Mesenchymal stem cell (in vitro differentiated cells and primary cell): ENCODE results near the gene PRPS1. TPM values are rescaled to one million over a fixed set of nuclear protein-coding genes. Genes with fewer than 3 reads are reported as not detected.
A peak's percentile ranks its signal among the peaks of the same experiment; 100 is the strongest.

Source experiments
- DNase-seq: peaks from one replicate; pipeline ENCODE4 v3.0.0-alpha.2; 2013
- H2AFZ ChIP-seq: one replicate; pipeline ENCODE4 v1.6.1; 2013; ENCODE audit warnings: low read depth, mild to moderate bottlenecking, control low read depth, inconsistent platforms, low read length, moderate library complexity
- H2AK5ac ChIP-seq: 2 replicates; pipeline ENCODE4 v1.6.1; 2013; ENCODE audit warnings: low read length, moderate library complexity, mild to moderate bottlenecking, inconsistent platforms; ENCODE audit not compliant: severe bottlenecking
- H2BK120ac ChIP-seq: one replicate; pipeline ENCODE4 v1.6.1; 2013; ENCODE audit warnings: low read depth, mild to moderate bottlenecking, inconsistent platforms, low read length, moderate library complexity
- H2BK12ac ChIP-seq, 2 experiments: one replicate each; pipeline ENCODE4 v1.6.1; 2013; ENCODE audit warnings: inconsistent platforms in 2 of 2, low read length in 2 of 2, mild to moderate bottlenecking in 2 of 2, moderate library complexity in 2 of 2, control low read depth in 1 of 2
- H2BK15ac ChIP-seq: one replicate; pipeline ENCODE4 v1.6.1; 2013; ENCODE audit warnings: mild to moderate bottlenecking, low read depth, inconsistent platforms; ENCODE audit not compliant: poor library complexity, severe bottlenecking
- H2BK5ac ChIP-seq: 2 replicates; pipeline ENCODE4 v1.6.1; 2013; ENCODE audit warnings: low read depth, mild to moderate bottlenecking, low read length, control low read depth, inconsistent platforms; ENCODE audit not compliant: poor library complexity, severe bottlenecking
- H3K14ac ChIP-seq, 2 experiments: one replicate each; pipeline ENCODE4 v1.6.1; 2013; ENCODE audit warnings: inconsistent platforms in 2 of 2, low read length in 2 of 2, control low read depth in 1 of 2, mild to moderate bottlenecking in 1 of 2, moderate library complexity in 1 of 2
- H3K18ac ChIP-seq, 2 experiments: one replicate each; pipeline ENCODE4 v1.6.1; 2013; ENCODE audit warnings: inconsistent platforms in 2 of 2, low read length in 2 of 2, control low read depth in 1 of 2, low read depth in 1 of 2, mild to moderate bottlenecking in 1 of 2
- H3K23ac ChIP-seq, 2 experiments: one replicate each; pipeline ENCODE4 v1.6.1; 2013; ENCODE audit warnings: inconsistent platforms in 2 of 2, low read length in 2 of 2, mild to moderate bottlenecking in 2 of 2, moderate library complexity in 2 of 2, control low read depth in 1 of 2
- H3K27ac ChIP-seq: 2 replicates; pipeline ENCODE4 v1.5.1; 2013; ENCODE audit warnings: mild to moderate bottlenecking, moderate library complexity, low read length, control low read depth, inconsistent platforms; ENCODE audit not compliant: poor library complexity, severe bottlenecking
- H3K27me3 ChIP-seq, 2 experiments: 2 replicates each; pipeline versions ENCODE4 v1.6.1 to v1.7.0; 2013; ENCODE audit warnings: low read length in 2 of 2, mild to moderate bottlenecking in 2 of 2, moderate library complexity in 2 of 2, control low read depth in 1 of 2, inconsistent platforms in 1 of 2; ENCODE audit not compliant: control insufficient read depth in 1 of 2, insufficient read depth in 1 of 2
- H3K36me3 ChIP-seq, 2 experiments: 2 replicates each; pipeline versions ENCODE4 v1.6.1 to v1.7.0; 2013; ENCODE audit warnings: low read length in 2 of 2, control low read depth in 1 of 2, inconsistent platforms in 1 of 2, low read depth in 1 of 2, mild to moderate bottlenecking in 1 of 2; ENCODE audit not compliant: insufficient read depth in 2 of 2, control insufficient read depth in 1 of 2
- H3K4ac ChIP-seq, 2 experiments: one replicate each; pipeline ENCODE4 v1.6.1; 2013; ENCODE audit warnings: inconsistent platforms in 2 of 2, low read length in 2 of 2, mild to moderate bottlenecking in 2 of 2, moderate library complexity in 2 of 2, control low read depth in 1 of 2, low read depth in 1 of 2
- H3K4me1 ChIP-seq: 2 replicates; pipeline ENCODE4 v1.6.1; 2013; ENCODE audit warnings: low read depth, low read length, control low read depth; ENCODE audit not compliant: control insufficient read depth, insufficient read depth
- H3K4me2 ChIP-seq: 2 replicates; pipeline ENCODE4 v1.6.1; 2013; ENCODE audit warnings: low read length, mild to moderate bottlenecking, inconsistent platforms; ENCODE audit not compliant: poor library complexity, severe bottlenecking
- H3K4me3 ChIP-seq, 2 experiments: 2 replicates each; pipeline versions ENCODE4 v1.5.1 to v1.7.0; 2013; ENCODE audit warnings: low read length in 2 of 2, mild to moderate bottlenecking in 2 of 2, control low read depth in 1 of 2, low read depth in 1 of 2; ENCODE audit not compliant: insufficient read depth in 1 of 2
- H3K79me1 ChIP-seq: replicated peaks from 2 replicates; pipeline ENCODE4 v1.6.1; 2013; ENCODE audit warnings: mild to moderate bottlenecking, control low read depth, low read length, inconsistent platforms; ENCODE audit not compliant: poor library complexity, severe bottlenecking
- H3K9ac ChIP-seq: 2 replicates; pipeline ENCODE4 v1.7.0; 2013; ENCODE audit warnings: mild to moderate bottlenecking, low read length, moderate library complexity
- H3K9me3 ChIP-seq: 2 replicates; pipeline ENCODE4 v1.7.0; 2013; ENCODE audit warnings: mild to moderate bottlenecking, low read length; ENCODE audit not compliant: control insufficient read depth
- H4K8ac ChIP-seq: one replicate; pipeline ENCODE4 v1.6.1; 2013; ENCODE audit warnings: inconsistent platforms, mild to moderate bottlenecking, low read length, moderate library complexity
- H4K91ac ChIP-seq: one replicate; pipeline ENCODE4 v1.6.1; 2013; ENCODE audit warnings: mild to moderate bottlenecking, low read length, inconsistent platforms
- WGBS: methylation state at CpG from one replicate; pipeline ENCODE4 v1.1.7; 2013; ENCODE audit warnings: mixed read lengths; 5-methylcytosine and 5-hydroxymethylcytosine counted together
- polyA plus RNA-seq, 2 experiments: library from polyadenylated mRNA; stranded (reverse); fragments of 200-250 nt; gene quantifications; one replicate each; pipeline ENCODE4 v1.2.3, GENCODE V29; 2013

PRPS1 gene
- 31.3 TPM for polyA plus RNA-seq (2013, experiment 1 of 2)
- polyA plus RNA-seq (2013, experiment 2 of 2), result 32.9 TPM

DNA sequence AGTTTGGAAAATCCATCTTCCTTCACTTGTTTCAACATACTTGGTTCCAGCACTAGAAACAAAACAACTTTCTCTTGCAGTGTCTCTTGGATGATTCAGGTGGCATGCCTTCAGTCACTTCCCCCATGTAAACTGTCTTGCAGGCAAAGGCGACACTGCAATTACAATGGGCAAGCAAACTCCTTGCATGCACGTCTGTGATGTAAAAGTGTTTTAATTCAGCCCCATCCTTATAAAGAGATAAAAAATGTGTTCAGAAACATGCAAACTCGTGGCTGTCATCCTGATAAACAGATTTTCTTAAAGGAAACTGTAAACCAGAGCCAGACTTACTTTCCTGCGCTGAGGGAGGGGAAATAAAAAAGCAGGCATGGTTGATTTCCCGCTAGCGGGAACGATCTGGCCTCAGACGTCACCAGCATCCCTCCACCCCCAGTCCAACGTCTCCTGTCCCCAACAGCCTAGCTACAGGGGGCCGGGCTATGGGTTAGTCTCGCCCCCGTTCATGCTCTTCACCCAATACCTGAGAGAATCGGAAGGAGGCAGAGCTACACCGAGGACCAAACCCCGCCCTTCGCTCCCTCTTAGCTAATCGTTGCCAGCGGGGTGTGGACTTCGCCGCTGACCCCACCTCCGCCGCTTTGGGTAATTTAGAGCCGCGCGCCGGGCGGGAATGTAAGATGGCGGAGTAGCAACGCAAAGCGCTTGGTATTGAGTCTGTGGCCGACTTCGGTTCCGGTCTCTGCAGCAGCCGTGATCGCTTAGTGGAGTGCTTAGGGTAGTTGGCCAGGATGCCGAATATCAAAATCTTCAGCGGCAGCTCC is at the start of gene PRPS1:
PRPS1 (plus strand) TSS at position 673 of the 824 bp plus-strand sequence; CDS start at position 792, 119 bp downstream.
- no peak within 1 kb of the TSS for H2AK5ac ChIP-seq
- H2BK5ac ChIP-seq, result peak within 1 kb of the TSS; percentile 31
- H3K14ac ChIP-seq, result no peak within 1 kb of the TSS
- H3K9ac ChIP-seq, result peak within 1 kb of the TSS; percentile 87
- H2BK12ac ChIP-seq, result no peak within 1 kb of the TSS
- no peak within 1 kb of the TSS for H2BK15ac ChIP-seq
- H3K23ac ChIP-seq, result no peak within 1 kb of the TSS
- no peaks in the 10 kb centered on the region for H3K4me1 ChIP-seq
- H4K8ac ChIP-seq, result no peak within 1 kb of the TSS
- H3K36me3 ChIP-seq, result no peaks in the 10 kb centered on the region
- peak; percentile 96 for DNase-seq
- peak within 1 kb of the TSS; percentile 82 to 90 for H3K4me3 ChIP-seq
- H2AFZ ChIP-seq, result peak within 1 kb of the TSS; percentile 85
- peak within 1 kb of the TSS; percentile 69 for H3K27ac ChIP-seq
- H4K91ac ChIP-seq, result no peak within 1 kb of the TSS
- no peaks in the 10 kb centered on the region for H3K79me1 ChIP-seq
- H2BK120ac ChIP-seq, result no peak within 1 kb of the TSS
- peak within 1 kb of the TSS; percentile 18 to 33 for H3K18ac ChIP-seq
- 1% methylated on average over 27 of the region's 37 CpGs for WGBS
- peak within 1 kb of the TSS; percentile 78 for H3K4me2 ChIP-seq
- peaks cover 0 to 14% of the 10 kb centered on the region in 2 experiments for H3K27me3 ChIP-seq
- no peaks in the 10 kb centered on the region for H3K9me3 ChIP-seq
- H3K4ac ChIP-seq, result peak within 1 kb of the TSS in 1 of 2 experiments; percentile 28

DNA sequence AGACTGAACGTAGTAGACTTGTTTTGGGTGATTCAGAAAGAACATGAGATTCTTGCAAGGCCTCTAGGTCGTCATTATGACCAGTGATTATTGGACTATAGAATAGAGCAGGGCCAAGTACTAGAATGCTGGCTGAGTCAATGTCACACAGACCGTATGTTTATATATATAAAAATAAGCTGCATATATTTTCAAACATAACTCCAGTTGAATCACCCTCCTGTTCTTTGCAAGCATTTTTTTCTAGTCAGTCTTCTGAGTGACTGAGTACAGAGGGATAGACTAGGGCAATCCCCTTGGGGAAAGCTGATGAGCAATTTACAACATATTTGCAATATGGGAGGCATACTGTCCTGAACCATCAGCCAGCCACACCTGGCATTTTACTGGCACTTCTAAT is 48.4 kb upstream of the PRPS1 start:
- no peak overlapping the region for H3K4me2 ChIP-seq
- H3K36me3 ChIP-seq, result no peaks in the 10 kb centered on the region
- H3K27me3 ChIP-seq, result no peaks in the 10 kb centered on the region
- no peak overlapping the region for H3K23ac ChIP-seq
- no peak overlapping the region for H2AK5ac ChIP-seq
- H3K27ac ChIP-seq, result no peak overlapping the region
- H2BK120ac ChIP-seq, result no peak overlapping the region
- H2BK15ac ChIP-seq, result no peak overlapping the region
- no peaks in the 10 kb centered on the region for H3K9me3 ChIP-seq
- no peaks in the 10 kb centered on the region for H3K4me1 ChIP-seq
- H2AFZ ChIP-seq, result no peak overlapping the region
- H3K79me1 ChIP-seq, result no peaks in the 10 kb centered on the region
- no peak overlapping the region for H3K9ac ChIP-seq
- no peak overlapping the region for H3K4me3 ChIP-seq
- no peak overlapping the region for H2BK12ac ChIP-seq
- H4K91ac ChIP-seq, result no peak overlapping the region
- no peak overlapping the region for H2BK5ac ChIP-seq
- peak; percentile 27 for DNase-seq
- H3K4ac ChIP-seq, result no peak overlapping the region
- 67% methylated on average over 1 of the region's 3 CpGs for WGBS
- H4K8ac ChIP-seq, result no peak overlapping the region
- H3K18ac ChIP-seq, result no peak overlapping the region
- H3K14ac ChIP-seq, result no peak overlapping the region

DNA sequence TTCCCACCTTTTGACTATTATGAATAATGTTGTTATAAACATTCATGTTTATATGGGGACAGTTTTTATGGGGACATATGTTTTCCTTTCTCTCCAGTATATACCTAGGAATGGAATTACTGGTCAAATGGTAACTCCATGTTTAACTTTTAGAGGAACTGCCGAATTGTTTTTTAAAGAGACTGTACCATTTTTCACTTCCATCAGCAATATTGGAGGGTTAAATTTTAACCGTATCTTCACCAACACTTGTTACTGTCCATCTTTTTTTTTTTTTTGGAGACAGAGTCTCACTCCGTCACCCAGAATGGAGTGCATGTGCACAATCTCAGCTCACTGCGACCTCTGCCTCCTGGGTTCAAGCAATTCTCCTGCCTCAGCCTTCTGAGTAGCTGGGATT is 46.4 kb upstream of the PRPS1 start:
- no peak overlapping the region for H3K9ac ChIP-seq
- whole genome bisulfite sequencing, result 97% methylated on average over 4 of the region's 4 CpGs
- H3K4ac ChIP-seq, result no peak overlapping the region

DNA sequence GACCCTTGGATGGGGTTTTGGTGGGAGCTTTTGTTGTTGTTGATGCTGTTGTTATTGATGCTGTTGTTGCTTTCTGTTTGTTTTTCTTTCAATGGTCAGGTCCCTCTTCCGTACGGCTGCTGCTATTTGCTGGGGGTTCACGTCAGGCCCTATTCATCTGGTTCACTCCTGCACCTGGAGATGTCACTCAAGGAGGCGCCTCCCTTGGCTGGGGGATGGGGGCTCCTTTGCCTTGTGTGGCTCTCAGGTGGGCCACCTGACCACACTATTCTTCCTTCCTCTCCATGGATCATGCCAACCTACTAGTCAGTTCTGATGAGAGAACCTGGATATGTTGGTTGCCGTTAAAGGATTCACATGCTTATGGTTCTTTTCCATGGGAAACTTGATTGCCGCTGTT is 39.1 kb upstream of the PRPS1 start:
- Histone ChIP-seq H3K4ac (no peak overlapping the region), H3K36me3 (no peaks in the 10 kb centered on the region), H3K18ac (no peak overlapping the region), H2AK5ac (no peak overlapping the region), H3K4me2 (no peak overlapping the region), H3K27me3 (no peaks in the 10 kb centered on the region), H2AFZ (no peak overlapping the region), H3K9ac (no peak overlapping the region), H3K9me3 (peaks cover 3% of the 10 kb centered on the region), H2BK15ac (no peak overlapping the region), H3K4me3 (no peak overlapping the region), H4K8ac (no peak overlapping the region), H2BK12ac (no peak overlapping the region), H4K91ac (no peak overlapping the region), H2BK5ac (no peak overlapping the region), H3K14ac (no peak overlapping the region), H3K23ac (no peak overlapping the region), H3K4me1 (no peaks in the 10 kb centered on the region), H3K79me1 (no peaks in the 10 kb centered on the region), H3K27ac (no peak overlapping the region), H2BK120ac (no peak overlapping the region)
- no peak for DNase-seq
- WGBS, result 80% methylated on average over 1 of the region's 6 CpGs

More for the DNA sequence above, 46.4 kb upstream of the PRPS1 start:
- DNase-seq, result no peak
- no peak overlapping the region for H3K27ac ChIP-seq
- H3K4me3 ChIP-seq, result no peak overlapping the region
- H2BK5ac ChIP-seq, result no peak overlapping the region
- no peak overlapping the region for H2AK5ac ChIP-seq
- no peak overlapping the region for H2BK12ac ChIP-seq
- no peak overlapping the region for H2AFZ ChIP-seq
- no peaks in the 10 kb centered on the region for H3K79me1 ChIP-seq
- H3K14ac ChIP-seq, result no peak overlapping the region
- H3K9me3 ChIP-seq, result no peaks in the 10 kb centered on the region
- no peaks in the 10 kb centered on the region for H3K27me3 ChIP-seq
- H4K8ac ChIP-seq, result no peak overlapping the region
- H2BK120ac ChIP-seq, result no peak overlapping the region
- H3K4me2 ChIP-seq, result no peak overlapping the region
- H4K91ac ChIP-seq, result no peak overlapping the region
- no peaks in the 10 kb centered on the region for H3K4me1 ChIP-seq
- no peak overlapping the region for H2BK15ac ChIP-seq
- no peaks in the 10 kb centered on the region for H3K36me3 ChIP-seq
- no peak overlapping the region for H3K23ac ChIP-seq
- no peak overlapping the region for H3K18ac ChIP-seq
